Hepatocyte (in vitro differentiated cells): Measurements from ENCODE around the gene THTPA. TPM values are rescaled to one million over a fixed set of nuclear protein-coding genes. Genes with fewer than 3 reads are reported as not detected.

Experiments
- DNase-seq: peaks from one replicate; pipeline ENCODE4 v3.0.0-alpha.2; 2016; ENCODE audit warnings: low spot score
- H2AFZ ChIP-seq: fragments of 200-600 bp; sonication (generic); 2 replicates; pipeline ENCODE4 v1.6.0; 2016; ENCODE audit warnings: antibody characterized with exemption, mild to moderate bottlenecking
- H3K27ac ChIP-seq: fragments of 200-600 bp; sonication (generic); 2 replicates; pipeline ENCODE4 v1.5.1; 2016; ENCODE audit warnings: mild to moderate bottlenecking
- H3K27me3 ChIP-seq: fragments of 200-600 bp; sonication (generic); 2 replicates; pipeline ENCODE4 v1.6.1; 2016
- H3K36me3 ChIP-seq: fragments of 200-600 bp; sonication (generic); replicated peaks from 2 replicates; pipeline ENCODE4 v1.5.1; 2016; ENCODE audit warnings: low read depth; ENCODE audit not compliant: insufficient read depth
- H3K4me1 ChIP-seq: fragments of 200-600 bp; sonication (generic); 2 replicates; pipeline ENCODE4 v1.5.1; 2016; ENCODE audit warnings: mild to moderate bottlenecking, moderate library complexity; ENCODE audit not compliant: insufficient read depth
- H3K4me2 ChIP-seq: fragments of 200-600 bp; sonication (generic); 2 replicates; pipeline ENCODE4 v1.6.0; 2016
- H3K4me3 ChIP-seq: fragments of 200-600 bp; sonication (generic); 2 replicates; pipeline ENCODE4 v1.5.1; 2016; ENCODE audit warnings: mild to moderate bottlenecking
- H3K79me2 ChIP-seq: fragments of 200-600 bp; sonication (generic); 2 replicates; pipeline ENCODE4 v1.6.0; 2017; ENCODE audit warnings: mild to moderate bottlenecking
- H3K9me2 ChIP-seq: fragments of 200-600 bp; sonication (generic); replicated peaks from 2 replicates; pipeline ENCODE4 v1.6.0; 2017; ENCODE audit warnings: mild to moderate bottlenecking; ENCODE audit not compliant: insufficient read depth
- H3K9me3 ChIP-seq: fragments of 200-600 bp; sonication (generic); 2 replicates; pipeline ENCODE4 v1.5.1; 2016; ENCODE audit warnings: low read depth, mild to moderate bottlenecking
- H4K20me1 ChIP-seq: fragments of 200-600 bp; sonication (generic); 2 replicates; pipeline ENCODE4 v1.6.0; 2016; ENCODE audit warnings: mild to moderate bottlenecking; ENCODE audit not compliant: insufficient read depth, poor library complexity, severe bottlenecking
- CTCF ChIP-seq: fragments of 200-600 bp; sonication (generic); IDR thresholded peaks from 2 replicates; pipeline ENCODE4 v1.5.1; 2016; ENCODE audit warnings: antibody characterized with exemption, mild to moderate bottlenecking; ENCODE audit not compliant: poor library complexity
- EZH2 ChIP-seq: fragments of 200-600 bp; sonication (generic); IDR thresholded peaks from 2 replicates; pipeline ENCODE4 v1.6.1; 2016; ENCODE audit warnings: antibody characterized with exemption, mild to moderate bottlenecking, borderline replicate concordance
- EZH2phosphoT487 ChIP-seq: fragments of 200-600 bp; sonication (generic); IDR thresholded peaks from one replicate; pipeline ENCODE4 v1.6.1; 2018; ENCODE audit warnings: antibody characterized with exemption, mild to moderate bottlenecking, low read depth, moderate library complexity; ENCODE audit not compliant: unreplicated experiment, severe bottlenecking
- WGBS: methylation state at CpG from one replicate; pipeline ENCODE4 v1.1.6; 2016; ENCODE audit warnings: low lambda C conversion rate; ENCODE audit errors: missing lambda C conversion rate; 5-methylcytosine and 5-hydroxymethylcytosine counted together
- polyA plus RNA-seq: library from polyadenylated mRNA; unstranded; fragments of >200 nt; fragmentation: Nextera tagmentation; extraction: Ambion mirVana; gene quantifications from 2 replicates; pipeline ENCODE4 v1.2.1, GENCODE V29; 2016
- total RNA-seq: library from RNA; depleted of rRNA; stranded (reverse); fragments of >200 nt; gene quantifications from 2 replicates; pipeline ENCODE4 v1.2.3, GENCODE V29; 2014

THTPA gene
- total and polyA plus RNA-seq, 2 experiments from 2014 or later: 13.5 to 15.5 TPM

- Histone ChIP-seq H3K4me1 (no peaks in the 10 kb centered on the region), H3K27me3 (no peaks in the 10 kb centered on the region), H3K4me2 (no peak overlapping the region), H3K36me3 (no peaks in the 10 kb centered on the region), H3K27ac (peak overlapping the region; percentile 12), H3K4me3 (no peak overlapping the region), H3K9me2 (no peaks in the 10 kb centered on the region), H3K79me2 (no peaks in the 10 kb centered on the region), H4K20me1 (no peaks in the 10 kb centered on the region), H3K9me3 (no peaks in the 10 kb centered on the region), H2AFZ (no peak overlapping the region)
- TF ChIP-seq EZH2 (no peak), CTCF (no peak), EZH2phosphoT487 (no peak)
- DNase-seq: no peak
- WGBS: 77% methylated on average over 12 of the region's 12 CpGs
Measured at GRCh38 chr14:23602181-23603095, 46.4 kb downstream of the THTPA start.

- H2AFZ ChIP-seq: no peak overlapping the region
- no peak overlapping the region for H3K4me2 ChIP-seq
- no peak overlapping the region for H3K27ac ChIP-seq
- no peaks in the 10 kb centered on the region for H3K4me1 ChIP-seq
- no peaks in the 10 kb centered on the region for H4K20me1 ChIP-seq
- no peaks in the 10 kb centered on the region for H3K79me2 ChIP-seq
- H3K36me3 ChIP-seq: no peaks in the 10 kb centered on the region
- DNase-seq: no peak
- no peaks in the 10 kb centered on the region for H3K9me3 ChIP-seq
- H3K9me2 ChIP-seq: no peaks in the 10 kb centered on the region
- H3K27me3 ChIP-seq: no peaks in the 10 kb centered on the region
- no peak overlapping the region for H3K4me3 ChIP-seq
- TF ChIP-seq CTCF (no peak), EZH2 (no peak), EZH2phosphoT487 (no peak)
- WGBS: 88% methylated on average over 2 of the region's 2 CpGs
Measured at GRCh38 chr14:23603103-23603502, 47.0 kb downstream of the THTPA start.

GRCh38 chr14:23604148-23604547 is 48.1 kb downstream of the THTPA start:
- H3K9me2 ChIP-seq: no peaks in the 10 kb centered on the region
- H4K20me1 ChIP-seq: no peaks in the 10 kb centered on the region
- 84% methylated on average over 2 of the region's 2 CpGs for WGBS
- no peak overlapping the region for H3K4me3 ChIP-seq
- peak overlapping the region; percentile 9 for H3K27ac ChIP-seq
- no peaks in the 10 kb centered on the region for H3K36me3 ChIP-seq
- no peak for DNase-seq
- no peaks in the 10 kb centered on the region for H3K79me2 ChIP-seq
- no peak overlapping the region for H2AFZ ChIP-seq
- no peak overlapping the region for H3K4me2 ChIP-seq
- H3K27me3 ChIP-seq: no peaks in the 10 kb centered on the region
- TF ChIP-seq EZH2phosphoT487 (no peak), CTCF (no peak), EZH2 (no peak)
- peaks cover under 1% of the 10 kb centered on the region for H3K4me1 ChIP-seq
- no peaks in the 10 kb centered on the region for H3K9me3 ChIP-seq
